SK-N-SH (cell line): ENCODE data around the gene ZNF804B.

Experiments
- CHD2 ChIP-seq: fragments of 150-350 bp; IDR thresholded peaks from 2 replicates; pipeline ENCODE4 v1.6.1; 2018; ENCODE audit warnings: low read length; ENCODE audit not compliant: partially characterized antibody
- FOSL2 ChIP-seq: IDR thresholded peaks from 2 replicates; pipeline ENCODE4 v1.4.0; 2012; ENCODE audit warnings: low read depth, mild to moderate bottlenecking, moderate library complexity, borderline replicate concordance
- FOXJ3 ChIP-seq: sonication (generic); formaldehyde crosslinking; IDR thresholded peaks from 2 replicates; pipeline ENCODE4 v1.5.1; 2020; ENCODE audit warnings: mild to moderate bottlenecking, missing genetic modification reagents
- GABPA ChIP-seq: IDR thresholded peaks from 2 replicates; pipeline ENCODE4 v1.4.0; 2012; ENCODE audit warnings: low read depth, mild to moderate bottlenecking
- MXI1 ChIP-seq: IDR thresholded peaks from 2 replicates; pipeline ENCODE4 v1.6.1; 2012; ENCODE audit warnings: mild to moderate bottlenecking, low read depth, low read length, improper control_type of control experiment
- NFIC ChIP-seq: IDR thresholded peaks from 2 replicates; pipeline ENCODE4 v1.4.0; 2012; ENCODE audit warnings: borderline replicate concordance
- NRF1 ChIP-seq: IDR thresholded peaks from 2 replicates; pipeline ENCODE4 v1.6.1; 2012; ENCODE audit warnings: low read depth, mild to moderate bottlenecking, low read length
- POLR2AphosphoS5 ChIP-seq: IDR thresholded peaks from 2 replicates; pipeline ENCODE4 v1.6.1; 2012; ENCODE audit warnings: low read depth, low read length
- RAD21 ChIP-seq: IDR thresholded peaks from 2 replicates; pipeline ENCODE4 v1.6.1; 2012; ENCODE audit warnings: mild to moderate bottlenecking, low read length
- REST ChIP-seq: IDR thresholded peaks from 2 replicates; pipeline ENCODE4 v1.6.1; 2012; ENCODE audit warnings: mild to moderate bottlenecking, low read depth, low read length, moderate library complexity
- TAF1 ChIP-seq: IDR thresholded peaks from 2 replicates; pipeline ENCODE4 v1.6.1; 2012; ENCODE audit warnings: low read depth, mild to moderate bottlenecking, low read length, moderate library complexity, borderline replicate concordance
- TF ChIP-seq, protein P1 (sequence below): fragments of 200-600 bp; sonication (generic); IDR thresholded peaks from 2 replicates; pipeline ENCODE4 v1.6.1; 2017; ENCODE audit warnings: antibody characterized with exemption, mild to moderate bottlenecking, moderate library complexity
- TF ChIP-seq, protein P2 (sequence below): IDR thresholded peaks from 2 replicates; pipeline ENCODE4 v1.4.0; 2012; ENCODE audit warnings: low read depth
- TF ChIP-seq, protein P3 (sequence below): fragments of 150-350 bp; IDR thresholded peaks from 2 replicates; pipeline ENCODE4 v1.6.1; 2017; ENCODE audit warnings: antibody characterized with exemption, low read length, low read depth, borderline replicate concordance

DNA sequence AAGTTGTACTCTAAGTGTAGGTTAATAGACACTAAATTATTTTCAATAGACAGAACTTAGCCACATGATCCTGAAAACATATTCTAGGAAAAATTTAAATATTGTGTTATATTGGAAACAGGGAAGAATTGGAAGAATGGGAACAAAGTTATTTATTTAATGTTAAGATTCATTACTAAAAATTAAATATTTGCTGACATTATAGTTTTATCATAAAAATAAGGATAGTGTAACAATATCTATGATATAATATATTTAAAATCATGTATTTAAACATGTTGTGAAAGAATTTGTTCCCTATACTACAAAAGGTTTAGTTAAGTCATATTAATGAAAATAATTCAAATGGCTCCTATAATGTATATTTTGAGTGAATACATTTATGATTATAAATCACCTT, 156.1 kb downstream of the ZNF804B start:
- TF ChIP-seq, protein P1, sequence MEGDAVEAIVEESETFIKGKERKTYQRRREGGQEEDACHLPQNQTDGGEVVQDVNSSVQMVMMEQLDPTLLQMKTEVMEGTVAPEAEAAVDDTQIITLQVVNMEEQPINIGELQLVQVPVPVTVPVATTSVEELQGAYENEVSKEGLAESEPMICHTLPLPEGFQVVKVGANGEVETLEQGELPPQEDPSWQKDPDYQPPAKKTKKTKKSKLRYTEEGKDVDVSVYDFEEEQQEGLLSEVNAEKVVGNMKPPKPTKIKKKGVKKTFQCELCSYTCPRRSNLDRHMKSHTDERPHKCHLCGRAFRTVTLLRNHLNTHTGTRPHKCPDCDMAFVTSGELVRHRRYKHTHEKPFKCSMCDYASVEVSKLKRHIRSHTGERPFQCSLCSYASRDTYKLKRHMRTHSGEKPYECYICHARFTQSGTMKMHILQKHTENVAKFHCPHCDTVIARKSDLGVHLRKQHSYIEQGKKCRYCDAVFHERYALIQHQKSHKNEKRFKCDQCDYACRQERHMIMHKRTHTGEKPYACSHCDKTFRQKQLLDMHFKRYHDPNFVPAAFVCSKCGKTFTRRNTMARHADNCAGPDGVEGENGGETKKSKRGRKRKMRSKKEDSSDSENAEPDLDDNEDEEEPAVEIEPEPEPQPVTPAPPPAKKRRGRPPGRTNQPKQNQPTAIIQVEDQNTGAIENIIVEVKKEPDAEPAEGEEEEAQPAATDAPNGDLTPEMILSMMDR: no peak
- no peak for TF ChIP-seq CHD2
- TF ChIP-seq FOXJ3: no peak
- no peak for TF ChIP-seq NFIC
- no peak for TF ChIP-seq POLR2AphosphoS5
- TF ChIP-seq MXI1: no peak
- no peak for TF ChIP-seq REST
- no peak for TF ChIP-seq NRF1
- no peak for TF ChIP-seq GABPA
- no peak for TF ChIP-seq TAF1
- no peak for TF ChIP-seq RAD21
- TF ChIP-seq, protein P2, sequence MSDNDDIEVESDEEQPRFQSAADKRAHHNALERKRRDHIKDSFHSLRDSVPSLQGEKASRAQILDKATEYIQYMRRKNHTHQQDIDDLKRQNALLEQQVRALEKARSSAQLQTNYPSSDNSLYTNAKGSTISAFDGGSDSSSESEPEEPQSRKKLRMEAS: no peak
- TF ChIP-seq, protein P3, sequence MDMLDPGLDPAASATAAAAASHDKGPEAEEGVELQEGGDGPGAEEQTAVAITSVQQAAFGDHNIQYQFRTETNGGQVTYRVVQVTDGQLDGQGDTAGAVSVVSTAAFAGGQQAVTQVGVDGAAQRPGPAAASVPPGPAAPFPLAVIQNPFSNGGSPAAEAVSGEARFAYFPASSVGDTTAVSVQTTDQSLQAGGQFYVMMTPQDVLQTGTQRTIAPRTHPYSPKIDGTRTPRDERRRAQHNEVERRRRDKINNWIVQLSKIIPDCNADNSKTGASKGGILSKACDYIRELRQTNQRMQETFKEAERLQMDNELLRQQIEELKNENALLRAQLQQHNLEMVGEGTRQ: no peak
- no peak for TF ChIP-seq FOSL2
